ENCODE results near the gene ANKRD13A. TPM values are rescaled to one million over a fixed set of nuclear protein-coding genes. Genes with fewer than 3 reads are reported as not detected.
"Not testable (repeated sequence)": the region's sequence is repeated elsewhere in the genome, so short reads cannot be mapped to it uniquely, and the experiment has no call there.

Gene ANKRD13A
- total and polyA plus RNA-seq, 5 experiments from 2014 or later, result 37.0 to 61.7 (median 45.9) TPM

DNA sequence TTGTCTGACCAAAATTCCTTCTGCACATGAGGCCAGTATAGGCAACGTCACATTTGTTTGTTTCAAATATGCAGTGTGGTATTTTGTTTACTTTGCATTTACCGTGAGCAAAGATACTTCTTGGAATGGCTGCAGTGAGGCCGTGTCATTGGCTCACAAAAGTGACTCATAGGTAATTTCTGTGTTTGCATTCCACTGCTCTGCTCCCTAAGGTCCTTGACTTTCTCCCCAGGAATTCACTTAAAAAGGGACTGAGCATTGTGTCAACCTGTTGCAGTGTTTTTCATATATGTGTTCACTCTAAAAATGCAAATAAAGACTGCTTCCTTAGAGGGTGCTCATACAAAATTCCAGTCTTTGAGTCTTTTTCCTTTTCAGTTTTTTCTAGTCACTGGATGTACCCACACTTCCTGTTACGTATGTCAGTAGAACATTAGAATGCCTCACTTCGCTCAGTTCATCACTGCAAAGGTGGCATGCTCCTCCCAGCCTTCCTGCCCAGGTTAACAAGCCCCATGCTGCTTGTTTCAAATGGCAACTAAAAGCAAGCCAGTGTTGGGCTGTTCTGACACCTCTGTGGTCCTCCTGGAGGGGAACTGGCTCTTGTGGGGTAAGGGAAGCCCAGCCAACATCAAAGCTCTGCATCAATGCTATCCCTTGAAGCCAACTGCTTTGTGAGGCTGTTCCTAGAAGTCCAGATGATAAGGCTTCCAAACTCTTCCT is 40.0 kb downstream of the ANKRD13A start:
- Mint-ChIP-seq H3K4me3 (peak overlapping the region in 7 of 10 donors; percentile 22 to 41 (median 33)), H3K36me3 (peaks cover 0 to 55% (median 12%) of the 10 kb centered on the region in 3 donors), H3K27ac (peak overlapping the region; percentile 76 to 94 (median 90)), H3K4me1 (peaks cover 28 to 40% (median 34%) of the 10 kb centered on the region in 4 donors), H3K9me3 (no peaks in the 10 kb centered on the region), H3K27me3 (no peaks in the 10 kb centered on the region)
- peak; percentile 74 to 91 for ATAC-seq
- POLR2A ChIA-PET, result interaction anchor here (1.1 kb wide), 1 partner anchor 40 kb away, joined by 4 read pairs; the partner anchor contains the start of gene ANKRD13A
- DNase-seq, result peak in 6 of 10 donors; percentile 12 to 66 (median 28)

DNA sequence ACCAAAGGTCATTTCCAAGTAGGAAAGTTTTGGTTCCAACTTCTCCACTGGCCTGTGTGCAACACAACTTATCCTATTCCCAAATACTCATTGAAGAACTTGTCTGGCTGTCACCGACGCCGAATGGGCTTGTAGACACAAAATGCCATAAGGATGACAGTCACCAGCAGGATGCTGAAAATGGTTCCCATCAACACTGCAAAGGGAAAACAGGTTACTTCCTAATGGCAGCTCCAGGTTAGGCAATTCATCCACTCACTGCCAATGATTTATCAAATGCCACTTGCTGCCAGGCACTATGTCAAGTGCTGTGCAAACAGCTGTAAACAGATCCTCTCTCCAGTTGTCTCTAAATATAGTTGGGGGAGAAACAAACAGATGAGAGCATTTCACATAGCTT is 43.0 kb downstream of the ANKRD13A start:
- Mint-ChIP-seq H3K4me3 (no peak overlapping the region), H3K4me1 (peaks cover 20 to 56% (median 42%) of the 10 kb centered on the region in 4 donors), H3K9me3 (no peaks in the 10 kb centered on the region), H3K27me3 (no peaks in the 10 kb centered on the region), H3K27ac (peak overlapping the region in 6 of 10 donors; percentile 35 to 87 (median 64)), H3K36me3 (peaks cover 0 to 38% (median 6%) of the 10 kb centered on the region in 3 donors)
- DNase-seq (no peak), ATAC-seq (no peak)
- POLR2A ChIA-PET, result no interaction called here

DNA sequence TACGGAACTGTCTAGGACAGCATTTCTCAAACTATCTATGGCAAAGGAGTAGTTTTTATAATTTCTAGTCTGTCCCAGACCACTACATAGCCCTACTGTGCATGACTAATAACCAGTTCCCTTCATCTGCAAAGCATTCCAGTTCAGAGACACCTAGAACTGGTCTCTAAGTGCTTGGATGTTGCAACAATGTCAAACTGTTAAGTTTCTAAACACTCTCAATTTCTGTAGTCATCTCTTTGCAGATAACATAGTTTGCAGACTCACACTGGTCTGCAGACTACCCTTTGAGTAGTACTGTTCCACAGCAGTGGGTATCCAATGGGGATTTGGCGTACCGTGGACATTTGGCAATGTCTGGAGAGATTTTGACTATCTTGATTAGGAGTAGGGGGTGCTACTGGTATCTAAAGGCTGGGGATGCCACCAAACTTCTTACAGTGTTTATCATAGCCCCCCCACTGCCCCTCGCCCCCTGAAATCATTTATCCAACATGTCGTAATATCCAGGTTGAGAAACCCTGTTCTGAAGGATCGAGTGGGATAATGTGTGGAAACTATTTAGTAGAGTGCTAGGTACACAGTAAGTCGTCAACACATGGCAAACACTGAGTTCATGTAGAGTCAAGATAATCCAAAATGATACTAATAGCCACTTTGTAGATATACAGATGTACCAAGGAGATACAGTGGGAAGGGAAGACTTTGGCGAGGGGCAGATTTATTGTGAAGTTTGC is 47.4 kb downstream of the ANKRD13A start:
- Mint-ChIP-seq H3K27me3 (no peaks in the 10 kb centered on the region), H3K27ac (peak overlapping the region in 5 of 10 donors; percentile 50 to 97 (median 73)), H3K9me3 (no peaks in the 10 kb centered on the region), H3K4me3 (peak overlapping the region; percentile 8 to 98 (median 94)), H3K4me1 (peaks cover 12 to 56% (median 44%) of the 10 kb centered on the region in 4 donors), H3K36me3 (peaks cover 0 to 24% (median 6%) of the 10 kb centered on the region in 3 donors)
- POLR2A ChIA-PET, result interaction anchor here (1.7 kb wide), 1 partner anchor 9 kb away, joined by 8 read pairs; no protein-coding TSS in a partner anchor
- DNase-seq, result no peak
- no peak for ATAC-seq

DNA sequence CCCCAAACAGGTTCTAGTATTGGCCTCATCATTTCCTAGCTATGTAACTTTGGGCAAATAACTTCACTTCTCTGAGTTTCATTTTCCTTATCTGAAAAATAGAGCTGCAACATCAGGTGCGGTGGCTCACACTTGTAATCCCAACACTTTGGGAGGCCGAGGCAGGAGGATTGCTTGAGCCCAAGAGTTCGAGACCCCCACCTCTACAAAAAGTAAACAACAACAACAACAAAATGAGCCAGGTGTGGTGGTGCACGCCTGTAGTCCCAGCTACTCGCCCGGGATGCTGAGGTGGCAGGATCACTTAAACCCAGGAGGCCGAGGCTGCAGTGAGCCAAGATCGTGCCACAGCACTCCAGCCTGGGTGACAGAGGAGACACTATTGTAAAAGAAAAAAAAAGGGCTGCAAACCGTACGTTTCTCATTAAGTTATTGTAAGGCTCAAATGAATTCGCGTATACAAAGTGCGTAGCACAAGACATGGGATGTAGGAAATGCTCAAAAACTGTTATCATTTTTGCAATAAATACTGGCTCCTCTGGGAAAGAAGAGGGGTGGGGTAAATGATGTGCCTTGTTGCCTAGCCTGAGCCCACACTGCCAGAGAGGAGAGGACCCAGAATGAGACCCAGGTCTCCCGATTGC is 48.2 kb downstream of the ANKRD13A start:
- Mint-ChIP-seq H3K27me3 (peaks cover 0 to 2% (median 0%) of the 10 kb centered on the region in 5 donors), H3K9me3 (no peaks in the 10 kb centered on the region), H3K36me3 (peaks cover 0 to 17% (median 3%) of the 10 kb centered on the region in 3 donors), H3K27ac (peak overlapping the region; percentile 93 to 98 (median 96)), H3K4me1 (peaks cover 11 to 52% (median 42%) of the 10 kb centered on the region in 4 donors), H3K4me3 (peak overlapping the region; percentile 89 to 98 (median 94))
- no peak for DNase-seq
- POLR2A ChIA-PET, result interaction anchor here (1.0 to 1.7 kb wide), 3 partner anchors 10 to 48 kb away, joined by 3 to 8 read pairs (median 3); partner anchors contain the start of gene ANKRD13A
- no peak for ATAC-seq

- peak within 1 kb of the TSS; percentile 89 to 98 (median 94) for H3K4me3 Mint-ChIP-seq
Observed at GRCh38 chr12:110048242-110049027, 49.2 kb downstream of the ANKRD13A start, which contains the start of gene C12orf76. TSS of gene C12orf76 (minus strand) at chr12:110048522. CDS start at chr12:110048495, 27 bp downstream.

GRCh38 chr12:110049034-110049433 is 49.8 kb downstream of the ANKRD13A start:
- ATAC-seq, H3K36me3 Mint-ChIP-seq, H3K9me3 Mint-ChIP-seq, POLR2A ChIA-PET, H3K27me3 Mint-ChIP-seq: not testable (repeated sequence)
- peak in 1 of 10 donors; percentile 5 for DNase-seq
- peak overlapping the region; percentile 93 to 98 (median 96) for H3K27ac Mint-ChIP-seq
- H3K4me3 Mint-ChIP-seq, result peak overlapping the region; percentile 89 to 98 (median 94)
- H3K4me1 Mint-ChIP-seq, result peaks cover 6 to 42% (median 33%) of the 10 kb centered on the region in 4 donors

More at GRCh38 chr12:110048242-110049027, 49.2 kb downstream of the ANKRD13A start, which contains the start of gene C12orf76:
- peaks cover 6 to 44% (median 34%) of the 10 kb centered on the region in 4 donors for H3K4me1 Mint-ChIP-seq
- H3K36me3 Mint-ChIP-seq, result peaks cover 0 to 10% (median 0%) of the 10 kb centered on the region in 3 donors
- ATAC-seq (peak; percentile 99), DNase-seq (peak; percentile 78 to 95 (median 88))
- POLR2A ChIA-PET, result interaction anchor here (1.0 to 1.7 kb wide), 3 partner anchors 11 to 49 kb away, joined by 3 to 8 read pairs (median 3); partner anchors contain the start of gene ANKRD13A
- peak within 1 kb of the TSS; percentile 93 to 98 (median 96) for H3K27ac Mint-ChIP-seq
- no peaks in the 10 kb centered on the region for H3K9me3 Mint-ChIP-seq
- peaks cover 0 to 2% (median 0%) of the 10 kb centered on the region in 5 donors for H3K27me3 Mint-ChIP-seq

DNA sequence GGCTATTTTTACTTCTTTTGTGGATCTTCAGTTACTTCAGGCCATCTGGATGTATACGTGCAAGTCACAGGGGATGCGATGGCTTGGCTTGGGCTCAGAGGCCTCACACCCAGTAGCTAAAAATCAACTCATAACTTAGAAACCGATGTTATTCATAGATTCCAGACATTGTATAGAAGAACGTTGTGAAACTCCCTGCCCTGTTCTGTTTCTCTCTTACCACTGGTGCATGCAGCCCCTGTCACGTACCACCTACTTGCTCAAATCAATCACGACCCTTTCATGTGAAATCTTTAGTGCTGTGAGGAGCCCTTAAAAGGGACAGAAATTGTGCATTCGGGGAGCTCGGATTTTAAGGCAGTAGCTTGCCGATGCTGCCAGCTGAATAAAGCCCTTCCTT is 50.4 kb downstream of the ANKRD13A start:
- POLR2A ChIA-PET, H3K36me3 Mint-ChIP-seq, H3K9me3 Mint-ChIP-seq, DNase-seq, ATAC-seq, H3K27me3 Mint-ChIP-seq: not testable (repeated sequence)
- Mint-ChIP-seq H3K4me1 (peaks cover 6 to 42% (median 32%) of the 10 kb centered on the region in 4 donors), H3K27ac (peak overlapping the region in 8 of 10 donors; percentile 56 to 98 (median 96)), H3K4me3 (peak overlapping the region in 6 of 10 donors; percentile 22 to 98 (median 93))

DNA sequence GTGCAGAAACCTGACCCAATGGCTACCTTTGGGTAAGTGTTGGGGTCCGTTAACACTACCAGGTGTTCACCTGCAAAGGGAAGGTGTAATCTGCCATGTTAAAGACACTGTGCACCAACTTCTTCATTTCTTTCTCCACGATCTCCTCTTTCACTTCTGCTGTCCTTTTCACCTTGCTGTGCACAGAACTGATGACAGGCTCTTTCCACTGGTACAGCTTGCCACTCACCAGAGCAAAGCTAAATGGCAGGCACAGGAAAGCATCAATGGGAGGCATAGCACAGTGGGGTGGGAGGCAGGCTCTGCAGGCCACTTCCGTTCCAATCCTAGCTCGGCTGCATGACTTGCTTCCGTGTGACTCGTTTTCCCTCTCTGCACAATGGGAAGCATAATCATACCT is 51.7 kb downstream of the ANKRD13A start:
- POLR2A ChIA-PET, result interaction anchor here (0.6 kb wide), 1 partner anchor 398 kb away, joined by 3 read pairs; no protein-coding TSS in a partner anchor
- ATAC-seq (no peak), DNase-seq (no peak)
- no peaks in the 10 kb centered on the region for H3K9me3 Mint-ChIP-seq
- peaks cover 6 to 39% (median 30%) of the 10 kb centered on the region in 4 donors for H3K4me1 Mint-ChIP-seq
- H3K27ac Mint-ChIP-seq, result peak overlapping the region in 1 of 10 donors; percentile 51
- H3K36me3 Mint-ChIP-seq, result no peaks in the 10 kb centered on the region
- no peak overlapping the region for H3K4me3 Mint-ChIP-seq
- H3K27me3 Mint-ChIP-seq, result peaks cover 0 to 2% (median 0%) of the 10 kb centered on the region in 5 donors

- H3K27ac Mint-ChIP-seq, DNase-seq, H3K9me3 Mint-ChIP-seq, ATAC-seq, H3K4me1 Mint-ChIP-seq, H3K36me3 Mint-ChIP-seq, H3K27me3 Mint-ChIP-seq, POLR2A ChIA-PET, H3K4me3 Mint-ChIP-seq: not testable (repeated sequence)
Observed at GRCh38 chr12:110055375-110056352, 56.4 kb downstream of the ANKRD13A start.

DNA sequence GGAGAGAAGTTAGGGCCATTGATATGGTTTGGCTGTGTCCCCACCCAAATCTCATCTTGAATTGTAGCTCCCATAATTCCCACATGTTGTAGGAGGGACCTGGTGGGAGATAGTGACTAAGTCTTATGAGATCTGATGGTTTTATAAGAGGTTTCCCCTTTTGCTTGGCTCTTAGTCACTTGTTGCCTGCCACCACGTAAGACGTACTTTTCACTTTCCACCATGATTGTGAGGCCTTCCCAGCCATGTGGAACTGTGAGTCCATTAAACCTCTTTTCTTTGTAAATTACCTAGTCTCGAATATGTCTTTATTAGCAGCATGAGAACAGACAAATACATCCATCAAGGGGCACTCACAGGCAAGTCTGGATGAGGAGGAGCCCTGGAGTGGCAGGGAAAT is 57.4 kb downstream of the ANKRD13A start:
- H3K4me3 Mint-ChIP-seq, POLR2A ChIA-PET, H3K9me3 Mint-ChIP-seq, H3K4me1 Mint-ChIP-seq, ATAC-seq, H3K27me3 Mint-ChIP-seq, H3K27ac Mint-ChIP-seq, H3K36me3 Mint-ChIP-seq, DNase-seq: not testable (repeated sequence)
